GM19193 (cell line): ENCODE data around the gene B4GALT2.

Experiments
- POLR2A ChIP-seq: IDR thresholded peaks from 4 replicates; pipeline ENCODE4 v1.6.1; 2011; ENCODE audit not compliant: insufficient read depth, insufficient read length; ENCODE audit errors: extremely low read depth

Gene B4GALT2

GRCh38 chr1:44015206-44015605 lies 36.2 kb downstream of the B4GALT2 start:
- no peak for TF ChIP-seq POLR2A

GRCh38 chr1:44016041-44016889 lies 37.3 kb downstream of the B4GALT2 start:
- no peak for TF ChIP-seq POLR2A

GRCh38 chr1:44016890-44017400 lies 37.9 kb downstream of the B4GALT2 start:
- TF ChIP-seq POLR2A = no peak

- TF ChIP-seq POLR2A = no peak
Observed at GRCh38 chr1:44019466-44019948, 40.5 kb downstream of the B4GALT2 start.

GRCh38 chr1:44020464-44020863 lies 41.5 kb downstream of the B4GALT2 start:
- no peak for TF ChIP-seq POLR2A

GRCh38 chr1:44021156-44021555 lies 42.1 kb downstream of the B4GALT2 start:
- TF ChIP-seq POLR2A = no peak

GRCh38 chr1:44021581-44022321 lies 42.7 kb downstream of the B4GALT2 start:
- TF ChIP-seq POLR2A = no peak

GRCh38 chr1:44024031-44024902 lies 45.3 kb downstream of the B4GALT2 start:
- no peak for TF ChIP-seq POLR2A

- no peak for TF ChIP-seq POLR2A
Observed at GRCh38 chr1:44024903-44025525, 46.0 kb downstream of the B4GALT2 start.

GRCh38 chr1:44025816-44026215 lies 46.8 kb downstream of the B4GALT2 start:
- no peak for TF ChIP-seq POLR2A

GRCh38 chr1:44027320-44027719 lies 48.3 kb downstream of the B4GALT2 start:
- TF ChIP-seq POLR2A = no peak

GRCh38 chr1:44029260-44029910 lies 50.4 kb downstream of the B4GALT2 start:
- TF ChIP-seq POLR2A = no peak

GRCh38 chr1:44029911-44030604 lies 51.0 kb downstream of the B4GALT2 start:
- peak; percentile 38 for TF ChIP-seq POLR2A
